GM21423 (cell line): ENCODE data around the gene RMND1.

ENCODE experiments used
- ATAC-seq: cut with Tn5 transposase; IDR thresholded peaks from one replicate; pipeline ENCODE4 v1.9.1; 2021; ENCODE audit warnings: mild to moderate bottlenecking, moderate library complexity; ENCODE audit not compliant: unreplicated experiment

RMND1 gene

DNA sequence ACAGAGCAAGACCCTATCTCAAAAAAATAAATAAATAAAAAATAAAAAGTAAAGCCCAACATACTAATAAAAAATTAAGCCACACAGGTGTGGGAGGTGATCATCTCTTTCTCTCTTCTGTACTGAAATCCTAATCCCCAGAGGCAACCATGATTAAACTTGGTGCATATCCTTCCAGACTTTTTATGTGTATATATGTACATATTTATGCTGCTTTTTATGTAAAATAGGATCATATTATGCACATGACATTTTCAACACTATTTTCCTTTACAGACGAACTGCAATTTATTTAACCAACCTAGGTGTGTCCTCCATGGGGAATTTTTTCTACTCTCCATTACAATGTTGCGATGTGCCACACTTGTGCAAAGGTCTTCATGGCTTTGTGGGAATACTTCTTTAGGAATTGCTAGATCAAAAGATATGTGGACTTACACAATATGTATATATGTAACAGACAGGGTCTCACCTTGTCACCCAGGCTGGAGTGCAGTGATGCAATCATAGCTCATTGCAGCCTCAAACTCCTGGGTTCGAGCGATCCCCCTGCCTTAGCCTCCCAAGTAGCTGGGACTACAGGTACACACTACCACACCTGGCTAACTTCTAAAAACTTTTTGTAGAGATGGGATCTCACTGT is 23.7 kb downstream of the RMND1 start:
- no peak for ATAC-seq

DNA sequence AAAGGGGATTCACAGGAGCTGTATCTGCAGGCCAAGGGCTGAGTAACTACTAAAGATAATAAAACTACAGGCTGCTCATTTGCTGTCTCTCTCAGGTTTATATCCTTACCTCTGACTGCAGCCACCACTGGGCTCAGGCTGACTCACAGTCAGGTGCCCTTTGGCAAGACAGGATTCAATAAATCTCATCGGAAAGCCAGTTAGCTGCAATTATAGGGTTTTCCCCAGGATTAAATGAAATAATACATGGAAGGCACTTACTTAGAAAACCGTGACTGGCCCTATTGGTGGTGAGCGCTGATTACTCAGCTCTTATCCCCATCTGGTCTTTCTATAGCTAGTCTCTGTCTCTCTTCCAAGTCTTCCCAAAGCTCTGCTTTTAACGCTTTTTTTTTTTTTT is 26.4 kb downstream of the RMND1 start:
- ATAC-seq, result no peak

DNA sequence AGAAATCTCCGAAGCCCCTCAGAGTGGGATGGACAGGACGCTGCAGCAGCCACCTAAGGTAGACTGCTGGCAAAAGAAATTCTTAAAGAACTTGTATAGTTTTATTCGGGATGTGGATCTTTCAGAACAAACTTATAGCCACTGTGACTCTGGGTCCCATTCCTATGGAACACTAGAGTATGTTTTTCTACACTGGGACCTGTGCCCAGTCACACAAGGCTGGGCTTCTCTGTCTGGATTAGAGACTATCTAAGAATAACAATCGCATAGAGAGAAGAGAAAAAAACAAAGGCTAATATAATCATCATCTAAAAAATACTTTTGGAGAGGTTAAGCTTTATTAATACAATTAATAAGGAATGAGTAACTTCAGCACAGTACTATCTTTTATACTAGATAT is 28.9 kb downstream of the RMND1 start:
- no peak for ATAC-seq

DNA sequence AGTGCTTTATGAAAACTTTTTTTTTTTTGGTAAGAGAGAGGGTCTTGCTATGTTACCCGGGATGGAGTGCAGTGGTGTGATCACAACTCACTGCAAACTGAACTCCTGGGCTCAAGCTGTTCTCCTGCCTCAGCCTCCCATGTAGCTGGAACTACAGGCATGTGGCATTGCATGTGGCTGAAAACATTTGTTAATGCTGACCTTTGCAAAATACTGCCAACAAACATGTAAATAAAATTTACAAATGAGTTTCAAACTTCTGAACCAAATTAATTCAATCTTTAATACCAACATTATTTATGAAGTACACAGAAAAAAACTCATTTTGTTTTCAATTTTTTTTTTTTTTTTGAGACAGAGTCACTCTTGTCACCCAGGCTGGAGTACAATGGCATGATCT is 34.4 kb downstream of the RMND1 start:
- ATAC-seq, result no peak

DNA sequence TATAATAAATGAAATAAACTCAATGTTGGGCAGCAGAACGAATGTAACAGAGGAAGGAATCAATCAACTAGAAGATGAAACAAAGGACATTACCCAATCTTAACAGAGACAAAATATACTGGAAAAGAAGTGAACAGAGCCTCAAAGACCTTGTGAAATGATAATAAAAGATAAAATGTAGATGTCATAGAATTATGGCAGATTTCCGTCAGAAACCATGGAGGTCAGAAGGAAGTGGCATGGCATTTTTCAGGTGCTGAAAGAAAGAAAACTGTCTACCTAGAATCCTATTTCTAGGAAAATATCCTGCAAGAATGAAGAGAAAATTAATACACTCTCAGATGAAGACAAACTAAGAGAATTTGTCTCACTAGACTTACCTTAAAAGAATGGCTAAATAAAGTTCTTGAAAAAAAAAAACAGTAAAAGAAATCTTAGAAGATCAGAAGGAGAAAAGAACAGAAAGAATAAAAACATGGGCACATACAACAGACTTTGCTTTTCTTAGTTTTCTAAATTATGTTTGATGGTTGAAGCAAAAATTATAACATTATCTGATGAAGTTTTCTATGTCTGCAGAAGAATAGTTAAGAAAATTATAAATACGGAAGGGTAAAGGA is 37.2 kb downstream of the RMND1 start:
- no peak for ATAC-seq

DNA sequence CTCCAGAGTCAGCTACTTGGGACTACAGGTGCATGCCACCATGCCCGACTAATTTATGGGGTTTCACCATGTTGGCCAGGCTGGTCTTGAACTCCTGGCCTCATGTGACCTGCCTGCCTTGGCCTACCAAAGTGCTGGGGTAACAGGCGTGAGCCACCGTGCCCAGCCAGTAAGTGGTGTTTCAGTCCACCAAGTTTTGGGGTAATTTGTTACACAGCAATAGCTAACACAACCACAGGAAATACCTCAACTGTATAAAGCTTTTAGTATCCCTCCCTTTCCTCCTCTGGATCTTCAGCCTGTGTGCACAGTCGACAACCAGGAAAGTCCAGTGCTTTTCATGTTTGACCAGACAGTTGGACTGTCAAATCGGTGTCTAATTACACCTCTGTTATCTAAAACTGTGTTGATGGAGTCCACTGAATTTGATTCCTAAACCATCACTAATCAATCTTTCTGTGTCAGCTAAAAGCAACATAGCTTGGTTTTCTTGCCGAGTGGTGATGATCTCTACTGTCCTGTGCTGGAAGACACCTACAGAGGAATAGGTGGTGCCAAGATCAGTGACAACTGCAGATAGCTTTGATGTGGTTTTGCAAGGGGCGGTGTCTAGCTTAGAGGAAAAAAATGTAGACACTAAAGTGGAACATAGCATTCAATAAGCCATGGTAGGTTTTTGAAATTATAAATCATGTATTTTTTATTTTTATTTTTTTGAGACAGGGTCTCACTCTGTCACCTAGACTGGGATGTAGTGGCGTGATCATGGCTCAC is 38.4 kb downstream of the RMND1 start:
- no peak for ATAC-seq

DNA sequence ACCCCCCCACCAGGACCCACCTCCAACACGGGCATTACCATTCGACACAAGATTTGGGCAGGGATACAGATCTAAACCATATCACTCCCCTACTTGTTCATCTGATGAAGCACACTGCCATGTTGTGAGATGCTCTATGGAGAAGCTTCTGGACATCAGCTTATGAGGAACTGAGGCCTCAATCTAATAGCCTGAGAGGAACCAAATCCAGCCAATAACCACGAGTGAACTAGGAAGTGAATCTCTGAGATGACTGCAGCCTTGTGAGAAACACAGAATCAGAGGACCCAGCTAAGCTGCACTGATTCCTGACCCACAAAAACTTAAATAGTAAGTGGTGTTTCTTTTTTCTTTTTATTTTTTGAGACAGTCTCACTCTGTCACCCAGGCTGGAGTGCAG is 39.0 kb downstream of the RMND1 start:
- ATAC-seq, result no peak

DNA sequence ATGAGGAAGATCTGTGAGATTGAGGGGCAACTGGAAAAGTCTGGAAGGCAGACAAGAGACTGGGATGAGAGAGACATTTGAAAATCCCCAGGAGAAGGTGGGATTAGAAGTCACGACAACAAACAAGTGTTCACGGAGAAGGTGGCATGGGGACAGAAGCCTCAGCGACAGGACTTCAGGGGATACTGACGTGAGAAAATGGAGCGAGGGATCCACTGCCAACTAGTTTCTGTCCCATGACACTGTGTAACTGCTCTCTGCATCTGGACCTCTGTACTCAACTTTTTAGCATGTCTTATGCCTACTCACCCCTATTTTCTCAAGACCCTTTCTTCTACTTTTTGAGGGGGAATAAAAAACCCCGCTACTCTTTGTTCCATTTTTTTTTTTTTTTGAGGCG is 42.2 kb downstream of the RMND1 start:
- ATAC-seq, result no peak

DNA sequence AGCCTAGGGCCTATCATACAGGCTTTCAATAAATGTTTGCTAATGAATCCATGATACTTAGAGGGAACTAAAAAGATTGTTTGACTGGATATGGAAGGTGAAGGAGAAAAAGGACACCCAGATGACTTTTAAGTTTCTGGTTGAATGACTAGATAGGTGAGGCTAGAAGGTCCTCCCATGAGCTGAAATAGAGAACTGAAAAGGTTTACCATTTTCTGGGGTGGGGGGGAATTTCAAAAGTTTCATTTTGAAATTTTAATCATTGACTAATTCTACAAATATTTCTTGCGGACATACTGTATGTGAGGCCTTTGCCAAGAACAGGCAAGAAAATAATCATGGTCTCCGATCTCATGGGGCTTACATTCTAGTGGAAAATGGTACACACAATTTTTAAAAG is 42.7 kb downstream of the RMND1 start:
- ATAC-seq, result peak; percentile 70

DNA sequence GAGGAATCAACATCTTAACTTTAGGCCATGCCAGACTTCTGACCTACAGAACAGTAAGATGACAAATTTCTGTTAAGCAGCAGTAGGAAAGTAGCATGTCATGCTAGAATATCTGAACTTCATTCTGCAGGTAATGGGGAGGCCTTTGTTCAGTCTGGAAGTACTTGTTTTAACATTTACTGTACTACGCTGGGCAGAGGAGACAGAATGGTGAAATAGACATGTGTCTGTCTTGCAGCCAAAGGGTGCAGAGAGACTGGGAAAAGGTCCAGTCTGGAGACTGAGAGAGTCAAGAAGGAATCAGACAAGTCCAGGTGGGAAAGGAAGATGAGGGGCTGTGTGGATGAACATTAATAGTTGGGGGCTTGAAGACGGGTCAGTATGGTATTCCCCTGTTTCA is 43.1 kb downstream of the RMND1 start:
- no peak for ATAC-seq

DNA sequence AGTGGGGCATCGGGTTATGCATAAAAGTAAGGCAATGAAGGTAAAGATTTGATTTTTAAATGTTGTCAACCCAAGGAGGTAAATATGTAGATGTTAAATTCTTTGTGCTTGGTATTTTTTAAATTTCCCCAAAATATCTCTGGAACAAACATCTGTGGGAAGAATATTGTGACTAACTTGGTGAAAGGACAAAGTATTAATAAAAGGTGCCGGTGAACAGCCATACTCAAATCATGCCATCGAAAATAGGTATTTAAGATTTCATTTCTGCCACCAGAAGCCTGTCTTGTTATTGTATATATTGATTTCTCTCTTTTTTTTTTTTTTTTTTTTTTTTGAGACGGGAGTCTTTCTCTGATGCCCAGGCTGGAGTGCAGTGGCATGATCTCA is 48.0 kb downstream of the RMND1 start:
- no peak for ATAC-seq

DNA sequence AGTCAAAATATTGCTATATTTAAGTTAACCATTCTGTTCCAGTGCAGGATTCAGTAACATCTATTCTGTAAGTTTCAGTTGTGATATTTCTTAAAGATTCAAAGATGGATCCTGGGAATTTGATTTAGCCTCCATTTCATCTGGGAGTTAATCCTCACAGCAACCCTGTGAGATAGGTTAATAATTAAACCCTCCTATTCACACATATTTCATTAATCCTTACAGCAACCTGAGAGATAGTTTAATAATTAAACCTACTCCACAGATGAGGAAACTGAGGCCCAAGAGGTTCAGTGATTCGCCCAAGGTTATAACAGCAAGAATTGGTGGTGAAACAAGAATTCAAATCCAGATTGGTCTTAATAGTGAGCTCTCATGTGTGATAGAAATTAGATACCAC is 49.7 kb downstream of the RMND1 start:
- no peak for ATAC-seq

DNA sequence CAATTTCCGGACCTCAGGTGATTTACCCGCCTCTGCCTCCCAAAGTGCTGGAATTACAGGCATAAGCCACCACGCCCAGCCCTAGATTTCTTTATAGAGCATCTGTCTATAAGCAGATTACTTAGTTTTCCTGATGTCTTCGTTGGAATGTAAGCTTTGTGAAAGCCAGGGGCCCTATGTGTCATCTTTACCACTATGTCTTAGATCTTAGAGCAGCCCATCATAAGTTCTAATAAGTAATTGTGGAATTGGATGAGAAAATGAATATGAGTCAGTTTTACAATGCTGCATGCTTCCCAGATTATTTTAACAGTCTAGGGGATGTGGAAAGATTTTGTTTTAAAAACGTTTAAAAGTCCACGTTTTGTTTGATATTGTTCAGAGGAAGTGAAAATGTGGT is 51.5 kb downstream of the RMND1 start:
- no peak for ATAC-seq

DNA sequence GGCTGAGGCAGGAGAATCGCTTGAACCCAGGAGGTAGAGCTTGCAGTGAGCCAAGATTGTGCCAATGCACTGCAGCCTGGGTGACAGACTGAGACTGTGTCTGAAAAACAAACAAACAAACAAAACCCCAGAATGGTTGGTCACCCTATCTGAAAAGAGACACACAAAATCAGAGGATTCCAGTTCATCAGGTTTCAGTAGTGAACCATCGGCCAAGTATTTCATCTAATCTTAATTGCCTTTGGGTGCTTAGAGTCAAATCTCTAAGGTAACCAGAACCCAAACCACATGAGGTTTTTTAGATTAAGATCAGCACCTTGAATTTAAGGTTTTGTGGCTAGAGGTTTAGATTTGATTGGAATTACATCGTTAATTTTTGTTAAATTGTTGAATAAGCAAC is 52.2 kb downstream of the RMND1 start:
- ATAC-seq, result no peak

DNA sequence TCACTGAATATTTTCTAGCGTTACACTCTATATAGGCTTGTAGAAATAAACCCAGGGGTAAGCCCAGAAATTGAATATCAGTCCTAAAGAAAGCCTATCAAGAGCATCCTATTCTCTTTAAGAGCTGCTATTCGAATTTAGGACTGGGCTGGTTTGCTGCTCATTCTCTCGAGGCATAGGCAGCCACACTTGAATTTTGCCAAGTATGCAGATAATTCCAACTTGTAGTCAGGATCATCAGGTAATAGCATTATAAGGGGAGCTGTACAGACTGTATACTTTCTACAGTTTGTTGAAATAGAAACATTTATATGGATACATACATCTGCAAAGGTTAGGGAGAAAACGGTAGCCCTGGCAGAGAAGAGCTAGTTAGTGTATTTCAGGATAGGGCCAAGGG is 58.5 kb downstream of the RMND1 start:
- ATAC-seq, result no peak

DNA sequence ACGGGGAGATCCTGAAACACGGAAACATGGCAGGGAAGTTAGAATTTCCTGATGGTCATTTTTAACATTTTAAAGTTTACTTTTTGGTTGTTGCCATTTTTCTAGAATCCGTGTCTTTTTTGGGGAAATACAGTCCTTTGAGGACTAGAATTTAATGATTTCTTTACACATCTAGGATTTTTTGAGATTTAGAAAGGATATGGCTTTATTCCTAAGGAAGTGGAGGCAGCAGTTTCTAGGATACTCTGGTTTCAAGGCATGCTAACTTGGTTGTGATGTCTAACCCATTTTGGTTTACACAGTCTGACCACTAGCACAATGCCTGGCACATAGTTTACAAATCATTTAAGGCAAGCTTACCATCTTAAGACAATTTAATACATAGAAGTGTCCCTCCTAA is 59.5 kb downstream of the RMND1 start:
- ATAC-seq, result no peak

DNA sequence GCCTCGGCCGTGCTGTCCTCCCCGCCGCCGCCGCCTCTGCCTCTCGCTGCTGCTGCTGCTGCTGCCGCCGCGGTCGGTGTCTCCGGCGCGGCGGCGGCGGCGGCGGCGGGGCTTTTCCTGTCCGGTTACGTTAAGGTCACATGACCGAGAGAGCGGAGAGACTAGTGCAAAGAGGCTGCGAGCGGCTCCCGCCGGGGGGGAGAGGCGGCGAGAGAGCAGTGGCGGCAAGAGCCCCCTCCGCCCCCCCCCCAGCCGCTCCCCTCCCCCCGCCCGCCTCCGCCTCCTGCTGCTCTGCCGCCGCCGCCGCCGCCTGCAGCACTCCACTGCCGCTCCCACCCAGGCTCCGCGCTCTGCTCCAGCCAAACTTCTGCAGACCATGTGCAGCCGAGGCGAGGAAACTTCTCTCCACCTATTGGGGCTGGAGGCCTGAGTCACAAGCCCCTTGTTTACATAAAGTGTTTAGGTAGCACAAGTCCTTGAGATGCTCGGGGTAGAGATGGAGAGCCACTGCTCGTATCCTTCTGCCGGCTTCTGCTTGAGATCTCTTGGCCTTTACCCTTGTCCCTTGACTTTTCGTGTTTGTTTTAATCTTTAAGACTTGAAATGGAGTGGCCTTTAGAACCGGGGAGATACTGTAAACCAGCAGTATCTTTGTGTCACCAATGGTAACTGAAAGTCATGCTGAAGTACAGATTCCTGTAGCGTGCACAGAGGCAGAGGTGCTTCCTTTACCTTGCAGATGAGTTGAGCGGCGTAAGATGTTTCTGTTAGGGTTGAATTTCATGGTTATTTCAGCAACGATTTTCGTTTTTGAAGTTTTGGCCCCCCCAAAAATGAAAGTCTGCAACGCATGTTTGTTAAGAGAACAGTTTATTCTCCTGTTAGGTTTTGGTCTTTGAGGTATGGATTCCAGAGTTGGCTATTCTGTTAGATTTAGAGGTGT is 60.2 kb downstream of the RMND1 start, which contains the start of gene ZBTB2:
Gene ZBTB2, minus strand, starts transcription at position 89 of the 943 bp plus-strand sequence. CDS start 17,922 bp downstream, outside the sequence.
- ATAC-seq, result peak; percentile 12

DNA sequence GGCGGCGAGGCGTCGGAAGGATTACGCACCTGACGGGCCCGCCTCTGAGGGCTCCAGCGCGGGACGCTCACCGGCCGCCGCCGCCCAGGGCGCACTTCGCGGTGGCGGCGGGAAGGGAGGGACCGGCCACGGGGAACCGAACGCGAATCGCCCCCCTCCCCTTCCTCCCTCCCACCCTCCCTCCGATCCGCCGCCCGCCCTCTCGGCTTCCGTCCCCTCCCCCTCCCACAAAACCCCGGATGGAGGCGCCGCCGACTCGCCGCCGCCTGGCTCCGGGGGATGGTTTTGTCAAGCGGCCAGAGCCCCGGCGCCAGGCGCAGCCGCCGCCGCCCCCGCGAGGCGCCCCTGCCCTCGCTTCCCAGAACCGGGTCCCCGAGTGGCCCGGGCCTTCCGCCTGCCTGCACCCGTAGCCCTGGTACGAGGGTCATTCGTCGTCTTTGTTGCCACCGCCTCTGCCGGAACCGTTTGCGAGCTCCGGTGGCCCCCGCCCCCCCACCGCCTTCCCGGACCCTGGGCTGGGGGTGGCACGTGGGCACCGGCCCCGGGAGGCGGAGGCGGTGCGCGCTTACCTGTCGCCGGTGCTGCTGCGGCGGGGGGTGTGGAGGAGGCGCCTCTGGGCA is 61.0 kb downstream of the RMND1 start:
- peak; percentile 8 for ATAC-seq

DNA sequence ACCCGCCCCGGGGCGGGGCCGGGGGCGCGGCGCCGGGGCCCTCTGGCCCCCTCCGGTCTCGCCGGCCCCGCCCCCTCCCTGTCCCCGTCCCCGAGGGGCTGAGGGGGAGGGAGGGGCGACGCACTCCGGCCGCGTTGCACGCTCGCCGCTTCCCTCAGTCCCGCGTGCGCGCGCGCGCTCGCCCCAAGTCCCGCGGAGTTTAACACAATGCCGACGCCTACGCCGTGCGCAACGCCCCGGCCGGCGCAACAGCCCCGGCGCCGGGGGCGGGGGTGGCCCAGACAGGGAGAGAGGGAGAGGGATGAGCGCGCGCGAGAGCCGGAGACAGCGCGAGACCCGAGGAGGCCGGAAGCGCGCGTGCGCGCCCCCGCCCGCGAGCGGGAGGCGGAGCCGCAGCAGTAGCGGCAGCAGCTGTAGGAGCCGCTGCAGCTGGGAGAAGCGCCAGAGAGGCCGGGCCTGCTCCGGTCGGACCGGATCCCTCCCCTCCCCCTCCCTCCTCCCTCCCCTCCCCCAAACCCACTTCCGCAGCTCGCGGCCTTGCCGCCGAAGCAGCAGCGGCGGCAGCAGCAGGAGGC is 61.6 kb downstream of the RMND1 start:
- ATAC-seq, result peak; percentile 75

DNA sequence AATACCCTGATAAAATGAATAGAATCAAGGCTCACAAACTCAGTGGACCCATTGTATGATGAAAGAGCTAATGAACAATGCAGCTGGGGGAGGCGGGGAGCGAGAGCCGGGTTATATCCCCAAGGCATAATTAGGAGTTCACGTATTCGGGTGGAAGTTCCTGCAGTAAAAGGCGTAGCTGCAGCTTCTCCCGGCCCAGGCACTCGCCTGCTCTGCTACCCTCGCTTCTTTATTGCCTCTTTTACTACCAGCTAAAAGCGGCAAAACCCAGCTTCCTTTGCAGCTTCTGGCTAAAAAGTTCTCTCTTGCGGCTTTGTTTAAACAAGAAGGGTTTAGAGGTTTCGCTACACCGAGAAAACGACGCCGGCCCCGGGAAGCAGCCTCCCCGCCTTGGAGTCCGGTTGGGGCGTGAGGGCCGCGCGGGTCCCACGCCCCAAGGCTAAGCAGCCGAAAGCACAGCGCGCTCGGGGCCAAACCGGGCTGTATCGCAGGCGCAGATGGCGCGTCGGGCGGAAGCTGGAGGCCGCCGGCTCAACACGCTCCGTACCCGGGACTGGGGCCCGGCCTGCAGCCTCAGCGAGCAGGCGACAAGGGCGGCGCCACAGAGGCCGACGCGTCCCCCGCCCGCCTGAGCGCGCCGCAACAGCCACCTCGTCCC is 62.2 kb downstream of the RMND1 start:
- ATAC-seq, result peak; percentile 62
